ENCODE data around the gene KIF6. TPM values are rescaled to one million over a fixed set of nuclear protein-coding genes. Genes with fewer than 3 reads are reported as not detected.

KIF6 gene
- polyA plus RNA-seq, 3 donors, result not detected

GRCh38 chr6:39380837-39381549, 344.2 kb downstream of the KIF6 start:
- peaks cover 0 to 6% (median 5%) of the 10 kb centered on the region in 3 donors for H3K27me3 Mint-ChIP-seq (ENCODE audit: low read depth in 3 of 3)
- intact Hi-C loops (cut with micrococcal nuclease), result no loop called here
- WGBS (ENCODE audit: insufficient coverage), result no CpG with 5 or more reads among the region's 6 CpGs
- H3K36me3 Mint-ChIP-seq, result no peaks in the 10 kb centered on the region
- H3K9ac ChIP-seq (ENCODE audit: insufficient read depth, low read length, poor library complexity, severe bottlenecking), result no peak overlapping the region
- H3K4me2 ChIP-seq (replicated peaks; ENCODE audit: extremely low read depth, low read length, poor library complexity, severe bottlenecking), result no peak overlapping the region
- no peaks in the 10 kb centered on the region for H4K20me1 ChIP-seq (ENCODE audit: insufficient read depth, low read length)
- no peak for DNase-seq
- H3K79me2 ChIP-seq (ENCODE audit: insufficient read depth, low read length), result no peaks in the 10 kb centered on the region
- H3K9me3 Mint-ChIP-seq, result no peaks in the 10 kb centered on the region
- no peak overlapping the region for H3K27ac ChIP-seq (ENCODE audit: low read depth in 1 of 2, low read length in 2 of 2)
- TF ChIP-seq CTCF (IDR thresholded peaks at IDR 0.05), result no peak
- H3K27me3 ChIP-seq (ENCODE audit: control insufficient read depth in 2 of 2, insufficient read depth in 2 of 2, low read length in 2 of 2), result no peaks in the 10 kb centered on the region
- no peak overlapping the region for H3K27ac Mint-ChIP-seq
- no peaks in the 10 kb centered on the region for H3K4me1 ChIP-seq (ENCODE audit: control insufficient read depth in 1 of 2, insufficient read depth in 2 of 2, low read length in 2 of 2)
- H3K4me3 ChIP-seq (replicated peaks in 1 of 3; ENCODE audit: low read depth in 2 of 3, low read length in 3 of 3), result no peak overlapping the region
- no peaks in the 10 kb centered on the region for H3K36me3 ChIP-seq (replicated peaks in 1 of 2; ENCODE audit: control insufficient read depth in 1 of 2, insufficient read depth in 2 of 2, low read length in 2 of 2)
- no peaks in the 10 kb centered on the region for H3K4me1 Mint-ChIP-seq
- no peak overlapping the region for H3K4me3 Mint-ChIP-seq
- H2AFZ ChIP-seq (ENCODE audit: insufficient read depth, low read depth, low read length, poor library complexity, severe bottlenecking), result no peak overlapping the region
- no peaks in the 10 kb centered on the region for H3K9me3 ChIP-seq (replicated peaks in 1 of 2; ENCODE audit: control insufficient read depth in 1 of 2, insufficient read depth in 1 of 2, low read length in 2 of 2)

DNA sequence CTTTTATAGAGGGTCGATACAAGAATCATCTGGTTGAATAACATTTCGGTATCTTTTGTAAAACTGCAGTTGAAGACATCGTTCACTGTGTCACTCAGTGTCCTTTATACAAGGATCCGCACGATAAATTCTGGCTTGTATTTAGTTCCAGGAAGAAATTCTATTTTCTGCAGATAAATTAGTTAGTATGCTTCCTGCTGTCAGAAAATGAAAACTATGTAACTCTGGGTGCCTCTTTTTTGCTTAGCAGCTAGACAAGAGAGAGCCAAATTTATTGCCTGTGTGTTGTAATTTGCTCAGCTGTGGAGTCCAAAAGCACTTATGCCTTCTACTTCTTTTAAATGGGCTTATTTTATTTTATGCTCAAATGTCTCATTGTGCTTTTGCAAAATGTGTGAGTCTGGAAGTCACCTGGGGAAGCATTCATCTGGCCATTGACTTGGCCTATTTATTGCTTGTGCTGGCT, 346.2 kb downstream of the KIF6 start:
- H3K27ac Mint-ChIP-seq, result no peak overlapping the region
- Histone ChIP-seq H3K79me2 (ENCODE audit: insufficient read depth, low read length) (no peaks in the 10 kb centered on the region), H3K9me3 (replicated peaks in 1 of 2; ENCODE audit: control insufficient read depth in 1 of 2, insufficient read depth in 1 of 2, low read length in 2 of 2) (no peaks in the 10 kb centered on the region), H4K20me1 (ENCODE audit: insufficient read depth, low read length) (no peaks in the 10 kb centered on the region), H3K9ac (ENCODE audit: insufficient read depth, low read length, poor library complexity, severe bottlenecking) (no peak overlapping the region), H3K36me3 (replicated peaks in 1 of 2; ENCODE audit: control insufficient read depth in 1 of 2, insufficient read depth in 2 of 2, low read length in 2 of 2) (no peaks in the 10 kb centered on the region), H3K4me1 (ENCODE audit: control insufficient read depth in 1 of 2, insufficient read depth in 2 of 2, low read length in 2 of 2) (no peaks in the 10 kb centered on the region), H3K27me3 (ENCODE audit: control insufficient read depth in 2 of 2, insufficient read depth in 2 of 2, low read length in 2 of 2) (no peaks in the 10 kb centered on the region), H3K4me2 (replicated peaks; ENCODE audit: extremely low read depth, low read length, poor library complexity, severe bottlenecking) (no peak overlapping the region), H3K27ac (ENCODE audit: low read depth in 1 of 2, low read length in 2 of 2) (no peak overlapping the region), H3K4me3 (replicated peaks in 1 of 3; ENCODE audit: low read depth in 2 of 3, low read length in 3 of 3) (no peak overlapping the region), H2AFZ (ENCODE audit: insufficient read depth, low read depth, low read length, poor library complexity, severe bottlenecking) (no peak overlapping the region)
- H3K9me3 Mint-ChIP-seq, result no peaks in the 10 kb centered on the region
- no peak for TF ChIP-seq CTCF (IDR thresholded peaks at IDR 0.05)
- no peak overlapping the region for H3K4me3 Mint-ChIP-seq
- no peaks in the 10 kb centered on the region for H3K36me3 Mint-ChIP-seq
- intact Hi-C loops (cut with micrococcal nuclease), result no loop called here
- H3K4me1 Mint-ChIP-seq, result no peaks in the 10 kb centered on the region
- no peak for DNase-seq
- 100% methylated on average over 2 of the region's 5 CpGs for WGBS (ENCODE audit: insufficient coverage)
- H3K27me3 Mint-ChIP-seq (ENCODE audit: low read depth in 3 of 3), result peaks cover 0 to 7% (median 7%) of the 10 kb centered on the region in 3 donors

Measured in CD14-positive monocyte (primary cell).